WTC11 (cell line): ENCODE data around the gene OLFM1.

Experiments used
- CTCF ChIP-seq: fragments of 200-600 bp; IDR thresholded peaks from 2 replicates; pipeline ENCODE4 v1.8.0; 2022; ENCODE audit warnings: antibody characterized with exemption
- FOXP4 ChIP-seq: sonication (generic); formaldehyde crosslinking; IDR thresholded peaks from 2 replicates; pipeline ENCODE4 v1.8.0; 2022; ENCODE audit warnings: mild to moderate bottlenecking, missing genetic modification reagents
- USF2 ChIP-seq: sonication (generic); formaldehyde crosslinking; IDR thresholded peaks from 2 replicates; pipeline ENCODE4 v1.8.1; 2023; ENCODE audit warnings: mild to moderate bottlenecking, missing genetic modification reagents, moderate library complexity

GRCh38 chr9:135127718-135128670 is 40.5 kb downstream of the OLFM1 start:
- TF ChIP-seq USF2 (CRISPR knock-in tag) (no peak), CTCF (no peak), FOXP4 (no peak)
